ENCODE measurements around the gene LRRC72.
"Not testable (repeated sequence)": the region's sequence is repeated elsewhere in the genome, so short reads cannot be mapped to it uniquely, and the experiment has no call there.

Gene LRRC72

GRCh38 chr7:16526742-16527540, at the start of gene LRRC72:
TSS of gene LRRC72 (plus strand) at chr7:16526825. CDS start at chr7:16526953, 128 bp downstream.
- no peak for DNase-seq (ENCODE audit: low read depth)

DNA sequence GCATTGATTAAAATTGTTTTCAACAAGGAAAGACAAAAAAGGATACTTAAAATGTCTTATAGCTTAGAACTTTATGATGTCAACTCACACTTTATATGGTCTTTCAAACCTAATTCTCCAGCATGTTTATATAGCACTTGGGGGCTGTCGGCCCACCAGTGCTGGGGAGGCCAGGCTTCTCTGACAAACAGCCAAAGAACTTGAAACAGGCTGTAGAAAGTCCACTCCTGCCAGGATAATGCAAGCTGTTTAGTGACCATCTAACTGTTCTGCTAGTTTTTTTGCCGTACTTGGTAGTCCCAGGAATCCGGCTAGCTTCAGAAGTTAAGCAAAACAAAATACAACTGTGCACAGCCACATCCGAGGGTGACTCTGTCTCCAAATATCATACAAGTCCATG, 47.5 kb upstream of the LRRC72 start:
- DNase-seq (ENCODE audit: low read depth): no peak

- no peak for DNase-seq (ENCODE audit: low read depth)
Measured at GRCh38 chr7:16479591-16479990, 47.0 kb upstream of the LRRC72 start.

DNA sequence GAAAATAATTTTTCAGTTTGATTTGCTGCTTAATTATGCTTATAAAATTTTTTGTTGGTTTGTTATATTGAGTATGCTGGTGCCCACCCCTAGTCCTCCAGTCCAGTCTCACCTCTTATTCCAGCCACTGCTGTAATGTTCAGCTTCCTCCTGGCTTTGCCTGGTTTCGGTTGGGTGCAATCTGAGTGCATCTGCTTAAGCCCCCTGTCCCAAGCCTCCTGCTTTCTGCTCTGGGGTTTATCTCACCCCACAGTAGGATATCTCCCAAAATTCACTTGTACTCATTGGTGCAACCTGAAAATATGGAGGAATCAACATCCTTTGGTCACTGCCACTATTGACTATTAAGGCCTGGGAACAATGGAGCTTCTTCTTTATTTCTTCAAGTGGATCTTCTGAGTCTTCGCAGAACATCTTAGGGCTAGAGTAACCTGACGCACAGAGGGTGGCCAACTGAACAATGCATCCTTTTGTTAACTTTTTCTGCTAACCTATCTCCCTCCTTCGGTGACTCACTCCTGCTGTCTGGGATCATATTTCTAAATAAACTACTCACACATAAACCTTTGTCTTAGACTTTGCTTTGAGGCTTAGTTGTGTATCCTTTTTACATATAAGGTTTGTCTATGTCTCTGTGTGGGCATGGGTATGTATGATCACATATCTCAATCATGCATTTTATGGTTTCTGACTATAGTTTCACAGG, 42.0 kb upstream of the LRRC72 start:
- DNase-seq (ENCODE audit: low read depth): no peak

DNA sequence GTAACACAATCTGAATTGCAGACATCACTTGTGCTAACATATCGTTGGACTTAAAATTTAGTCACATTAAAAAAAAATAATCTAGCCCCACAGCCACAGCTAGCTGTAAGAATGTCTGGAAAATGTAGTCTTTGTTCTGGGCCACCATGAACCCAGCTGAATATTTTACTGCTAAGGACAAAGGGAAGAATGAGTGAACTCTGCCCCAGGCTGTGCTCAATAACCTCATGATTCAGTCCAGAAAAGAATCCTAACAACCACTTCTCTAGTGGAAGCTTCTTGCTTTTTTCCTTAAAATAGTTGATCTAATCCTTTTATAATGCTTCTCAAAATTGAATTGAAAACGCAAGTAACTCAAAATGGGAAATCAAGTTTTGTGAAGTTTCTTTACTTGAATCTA, 35.5 kb upstream of the LRRC72 start:
- DNase-seq (ENCODE audit: low read depth): no peak

GRCh38 chr7:16492513-16493062, 34.0 kb upstream of the LRRC72 start:
- no peak for DNase-seq (ENCODE audit: low read depth)

DNA sequence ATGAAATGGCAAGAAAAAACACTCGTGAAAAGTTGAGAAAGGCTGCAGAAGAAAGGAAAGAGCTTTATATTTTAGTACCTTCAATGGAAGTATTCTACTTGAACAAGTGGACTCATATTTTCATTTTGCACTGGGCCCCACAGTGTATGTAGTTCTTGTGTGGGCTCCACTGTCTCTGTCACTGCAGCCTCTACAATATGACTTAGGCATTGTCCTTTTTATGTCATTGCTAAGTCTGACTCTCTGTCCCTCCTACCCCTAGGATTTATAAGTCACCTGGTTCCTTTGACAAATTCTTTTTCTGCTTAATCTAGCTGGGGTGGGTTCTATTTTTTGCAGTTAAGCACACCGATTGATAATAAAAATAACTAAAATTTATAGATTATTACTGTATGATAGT, 33.4 kb upstream of the LRRC72 start:
- no peak for DNase-seq (ENCODE audit: low read depth)

DNA sequence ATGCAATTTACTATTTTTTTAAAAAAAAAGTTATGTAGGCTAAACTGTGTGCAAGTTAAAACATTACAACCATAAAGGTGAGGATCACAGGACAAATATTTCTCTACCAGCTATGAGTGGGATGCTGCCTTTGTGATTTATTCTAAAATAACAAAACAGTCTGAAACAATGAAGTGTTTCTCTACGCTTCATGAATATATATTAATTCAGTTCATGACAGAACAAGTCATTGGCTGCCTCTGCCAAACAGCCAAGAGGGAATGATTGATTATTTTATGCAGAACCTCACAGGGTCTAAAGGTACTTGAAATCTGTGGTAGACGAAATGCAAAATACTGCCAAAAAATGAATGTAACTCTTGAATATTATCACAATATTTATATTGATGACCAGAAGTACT, 32.1 kb upstream of the LRRC72 start:
- no peak for DNase-seq (ENCODE audit: low read depth)

DNA sequence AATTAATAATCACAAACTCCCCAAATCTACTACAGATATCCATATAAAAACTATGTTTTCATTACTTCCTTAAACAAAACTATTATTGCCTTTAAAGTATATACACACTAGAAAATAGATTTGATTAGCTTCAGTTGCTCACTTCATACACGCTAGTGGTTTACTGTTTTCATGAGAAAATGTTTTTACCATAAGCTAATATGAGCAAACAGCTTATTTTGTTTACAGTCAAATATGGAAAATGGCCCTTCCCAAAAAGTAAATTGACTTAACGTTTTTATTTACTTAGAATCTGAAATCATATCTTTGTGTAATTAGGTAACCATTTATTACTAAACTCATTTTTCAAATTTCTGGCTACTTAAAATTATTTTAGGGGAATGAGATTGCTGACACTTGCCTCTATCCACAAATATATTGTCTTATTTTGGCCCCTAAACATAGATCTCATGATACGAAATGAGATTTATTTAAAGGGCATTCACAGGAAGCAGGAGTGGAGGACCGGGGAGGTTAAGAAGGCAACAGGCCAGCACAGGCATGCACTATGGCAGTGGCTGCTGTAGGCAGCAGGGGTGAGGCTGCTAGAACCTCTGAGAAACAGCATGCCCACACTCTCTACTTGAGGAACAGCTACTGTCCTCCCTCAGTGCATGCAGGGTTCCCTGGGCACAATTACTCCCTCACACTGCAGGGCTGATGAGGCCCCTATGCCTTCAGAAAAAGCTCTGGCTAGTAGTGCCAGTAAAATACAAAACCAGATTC, 31.5 kb upstream of the LRRC72 start:
- no peak for DNase-seq (ENCODE audit: low read depth)

GRCh38 chr7:16498122-16498521, 28.5 kb upstream of the LRRC72 start:
- DNase-seq (ENCODE audit: low read depth): no peak

DNA sequence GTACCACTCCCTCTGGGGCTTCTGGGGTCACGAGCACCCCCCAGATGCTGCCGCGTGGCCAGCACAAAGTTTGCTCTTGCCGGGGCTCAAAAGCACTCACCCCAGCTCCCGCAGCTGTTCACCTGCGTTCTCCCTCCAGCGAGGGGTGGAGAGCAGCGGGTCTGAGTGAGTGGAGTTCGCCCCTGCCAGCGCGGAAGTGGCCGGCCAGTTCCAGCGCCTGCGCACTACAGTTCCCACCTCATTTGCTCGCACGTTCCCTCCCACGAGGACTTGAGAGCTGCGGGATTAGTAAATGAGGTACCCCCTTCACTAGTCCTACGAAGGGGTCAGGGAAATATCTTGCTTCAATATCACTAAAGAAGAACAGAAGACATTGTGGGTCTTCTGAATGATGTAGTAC, 24.3 kb upstream of the LRRC72 start:
- no peak for DNase-seq (ENCODE audit: low read depth)

GRCh38 chr7:16504019-16504418, 22.6 kb upstream of the LRRC72 start:
- DNase-seq (ENCODE audit: low read depth): no peak

- DNase-seq (ENCODE audit: low read depth): not testable (repeated sequence)
Measured at GRCh38 chr7:16506422-16506821, 20.2 kb upstream of the LRRC72 start.

DNA sequence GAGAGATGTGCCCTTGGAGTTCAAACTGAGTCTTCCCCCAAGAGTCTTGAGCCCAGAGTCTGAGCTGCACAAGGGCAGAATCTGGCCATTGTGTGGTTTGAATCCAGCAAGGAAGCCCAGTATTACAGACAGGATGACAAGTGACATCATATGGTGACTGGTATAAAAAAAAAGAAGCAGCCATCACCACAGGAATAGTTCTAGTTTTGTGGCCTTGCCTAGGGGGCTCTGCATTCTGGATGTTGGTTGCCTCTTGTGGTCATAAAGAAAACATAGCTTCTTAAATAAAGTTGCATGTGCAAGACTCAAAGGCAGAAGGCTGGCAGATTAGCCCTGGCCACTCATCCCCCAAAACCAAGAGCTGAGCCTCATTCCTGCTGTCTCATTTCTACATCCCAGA, 16.8 kb upstream of the LRRC72 start:
- no peak for DNase-seq (ENCODE audit: low read depth)

GRCh38 chr7:16511314-16511713, 15.3 kb upstream of the LRRC72 start:
- no peak for DNase-seq (ENCODE audit: low read depth)

DNA sequence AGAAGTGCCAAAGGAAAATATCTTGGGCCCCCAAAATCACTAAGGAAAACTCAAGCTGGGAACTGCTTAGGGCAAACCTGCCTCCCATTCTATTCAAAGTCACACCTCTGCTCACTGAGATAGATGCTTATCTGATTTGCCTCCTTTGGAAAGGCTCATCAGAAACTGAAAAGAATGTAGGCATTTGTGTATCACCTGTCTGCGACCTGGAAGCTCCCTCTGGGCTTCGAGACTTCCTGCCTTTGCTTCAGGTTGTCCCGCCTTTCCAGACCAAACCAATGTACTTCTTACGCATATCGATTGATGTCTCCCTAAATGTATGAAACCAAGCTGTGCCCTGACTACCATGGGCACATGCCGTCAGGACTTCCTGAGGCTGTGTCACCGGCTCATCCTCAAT, 14.5 kb upstream of the LRRC72 start:
- DNase-seq (ENCODE audit: low read depth): no peak

GRCh38 chr7:16514271-16514670, 12.4 kb upstream of the LRRC72 start:
- DNase-seq (ENCODE audit: low read depth): no peak

GRCh38 chr7:16514729-16515128, 11.9 kb upstream of the LRRC72 start:
- no peak for DNase-seq (ENCODE audit: low read depth)

DNA sequence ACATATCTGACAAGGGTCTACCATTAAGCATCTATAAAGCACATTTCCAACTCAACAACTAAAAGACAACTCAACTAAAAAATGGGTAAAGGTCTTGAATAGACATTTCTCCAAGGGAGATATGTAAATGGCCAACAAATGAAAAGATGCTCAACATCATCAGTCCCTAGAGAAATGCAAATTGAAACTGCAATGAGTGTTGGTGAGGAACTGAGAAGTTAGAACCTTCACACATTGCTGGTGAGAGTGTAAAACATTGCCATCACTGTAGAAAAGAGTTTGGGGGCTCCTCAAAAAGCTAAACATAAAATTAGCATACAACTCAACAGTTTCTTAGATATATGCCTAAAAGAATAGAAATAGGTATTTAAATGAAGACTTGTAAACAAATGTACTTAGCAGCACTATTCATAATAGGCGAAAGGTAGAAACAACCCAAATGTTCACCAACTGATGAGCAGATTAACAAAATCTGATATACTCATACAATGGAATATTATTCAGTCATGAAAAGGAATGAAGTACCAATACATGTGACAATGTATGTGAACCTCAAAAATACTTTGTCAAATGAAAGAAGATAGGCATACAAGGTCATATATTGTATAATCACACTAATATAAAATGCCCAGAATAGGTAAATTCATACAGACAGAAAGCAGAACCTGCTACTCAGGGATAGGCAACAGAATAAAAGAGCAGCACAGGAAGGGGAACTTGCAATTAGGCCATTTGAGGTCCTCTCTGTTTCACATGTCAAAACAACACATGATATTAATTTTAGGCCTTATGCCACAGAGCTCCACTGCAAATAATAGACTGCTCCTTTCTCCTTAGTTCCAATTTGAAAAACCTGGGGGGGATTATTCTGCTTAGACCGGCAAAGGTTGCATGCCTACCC, 10.6 kb upstream of the LRRC72 start:
- DNase-seq (ENCODE audit: low read depth): no peak

GRCh38 chr7:16519985-16520384, 6.6 kb upstream of the LRRC72 start:
- not testable (repeated sequence) for DNase-seq (ENCODE audit: low read depth)

GRCh38 chr7:16524332-16524731, 2.3 kb upstream of the LRRC72 start:
- no peak for DNase-seq (ENCODE audit: low read depth)

- DNase-seq (ENCODE audit: low read depth): no peak
Measured at GRCh38 chr7:16528520-16528919, 1.9 kb downstream of the LRRC72 start.
